ENCODE measurements around the gene FRMD4B. TPM values are rescaled to one million over a fixed set of nuclear protein-coding genes. Genes with fewer than 3 reads are reported as not detected.

Gene FRMD4B
- total and polyA plus RNA-seq, 7 donors: 8.2 to 21.5 (median 13.2) TPM

GRCh38 chr3:69379661-69380060 is 6.2 kb downstream of the FRMD4B start:
- 59 to 69% methylated on average over 3 of the region's 3 CpGs for WGBS, 2 donors
- DNase-seq: no peak

DNA sequence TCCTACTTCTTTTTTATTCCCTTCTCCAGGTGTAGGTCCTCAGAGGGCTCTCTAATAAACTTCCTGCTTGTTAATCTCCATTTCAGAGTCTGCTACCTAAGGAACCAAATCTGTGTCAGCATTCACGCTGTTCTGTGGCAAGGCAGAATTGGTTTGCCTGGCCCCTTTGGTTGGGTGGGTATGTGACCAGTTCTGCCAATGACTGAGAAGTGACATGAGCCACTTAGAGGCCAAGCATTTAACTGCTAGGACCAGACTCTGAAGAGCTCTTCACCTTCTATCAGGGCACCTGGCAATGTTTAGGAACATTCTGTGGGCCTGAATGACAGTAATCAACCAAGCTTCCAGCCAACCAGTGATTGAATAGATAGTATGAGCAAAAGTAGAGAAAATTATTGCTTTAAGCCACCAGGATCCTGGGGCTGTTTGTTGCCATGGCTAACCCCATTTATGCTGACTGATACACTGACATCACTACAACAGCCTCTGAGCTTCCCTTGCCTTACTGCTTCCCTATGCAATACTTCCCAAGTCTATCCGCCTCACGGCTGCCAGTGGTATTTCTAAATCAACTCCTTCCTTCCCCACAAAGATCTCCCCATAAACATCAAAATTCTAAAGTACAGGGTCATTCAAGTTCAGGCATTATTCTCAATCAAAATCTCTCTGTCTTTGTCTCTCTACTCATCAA is 7.6 kb downstream of the FRMD4B start:
- no peak overlapping the region for H3K27ac ChIP-seq
- H3K27me3 ChIP-seq: no peaks in the 10 kb centered on the region
- no peaks in the 10 kb centered on the region for H3K36me3 ChIP-seq
- H3K9me3 ChIP-seq: no peaks in the 10 kb centered on the region
- intact Hi-C loops (cut with DNase I): no loop called here
- H3K4me1 ChIP-seq: no peaks in the 10 kb centered on the region
- H3K4me3 ChIP-seq: no peak overlapping the region
- WGBS, 2 donors: 92 to 97% methylated on average over 3 of the region's 3 CpGs
- no peak for DNase-seq
- no peak for TF ChIP-seq POLR2A (IDR thresholded peaks at IDR 0.05)
- no peak for TF ChIP-seq EP300 (IDR thresholded peaks at IDR 0.05)
- TF ChIP-seq, protein P1, sequence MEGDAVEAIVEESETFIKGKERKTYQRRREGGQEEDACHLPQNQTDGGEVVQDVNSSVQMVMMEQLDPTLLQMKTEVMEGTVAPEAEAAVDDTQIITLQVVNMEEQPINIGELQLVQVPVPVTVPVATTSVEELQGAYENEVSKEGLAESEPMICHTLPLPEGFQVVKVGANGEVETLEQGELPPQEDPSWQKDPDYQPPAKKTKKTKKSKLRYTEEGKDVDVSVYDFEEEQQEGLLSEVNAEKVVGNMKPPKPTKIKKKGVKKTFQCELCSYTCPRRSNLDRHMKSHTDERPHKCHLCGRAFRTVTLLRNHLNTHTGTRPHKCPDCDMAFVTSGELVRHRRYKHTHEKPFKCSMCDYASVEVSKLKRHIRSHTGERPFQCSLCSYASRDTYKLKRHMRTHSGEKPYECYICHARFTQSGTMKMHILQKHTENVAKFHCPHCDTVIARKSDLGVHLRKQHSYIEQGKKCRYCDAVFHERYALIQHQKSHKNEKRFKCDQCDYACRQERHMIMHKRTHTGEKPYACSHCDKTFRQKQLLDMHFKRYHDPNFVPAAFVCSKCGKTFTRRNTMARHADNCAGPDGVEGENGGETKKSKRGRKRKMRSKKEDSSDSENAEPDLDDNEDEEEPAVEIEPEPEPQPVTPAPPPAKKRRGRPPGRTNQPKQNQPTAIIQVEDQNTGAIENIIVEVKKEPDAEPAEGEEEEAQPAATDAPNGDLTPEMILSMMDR (IDR thresholded peaks at IDR 0.05): no peak
- no peak for TF ChIP-seq POLR2AphosphoS5 (IDR thresholded peaks at IDR 0.05)

More at GRCh38 chr3:69379661-69380060, 6.2 kb downstream of the FRMD4B start:
- Histone ChIP-seq H3K9me3 (no peaks in the 10 kb centered on the region), H3K4me1 (no peaks in the 10 kb centered on the region), H3K36me3 (no peaks in the 10 kb centered on the region), H3K27ac (no peak overlapping the region), H3K4me3 (no peak overlapping the region), H3K27me3 (no peaks in the 10 kb centered on the region)
- TF ChIP-seq EP300 (IDR thresholded peaks at IDR 0.05) (no peak), POLR2A (IDR thresholded peaks at IDR 0.05) (no peak), POLR2AphosphoS5 (IDR thresholded peaks at IDR 0.05) (no peak)
- TF ChIP-seq, protein P1 (IDR thresholded peaks at IDR 0.05): no peak
- intact Hi-C loops (cut with DNase I): no loop called here

DNA sequence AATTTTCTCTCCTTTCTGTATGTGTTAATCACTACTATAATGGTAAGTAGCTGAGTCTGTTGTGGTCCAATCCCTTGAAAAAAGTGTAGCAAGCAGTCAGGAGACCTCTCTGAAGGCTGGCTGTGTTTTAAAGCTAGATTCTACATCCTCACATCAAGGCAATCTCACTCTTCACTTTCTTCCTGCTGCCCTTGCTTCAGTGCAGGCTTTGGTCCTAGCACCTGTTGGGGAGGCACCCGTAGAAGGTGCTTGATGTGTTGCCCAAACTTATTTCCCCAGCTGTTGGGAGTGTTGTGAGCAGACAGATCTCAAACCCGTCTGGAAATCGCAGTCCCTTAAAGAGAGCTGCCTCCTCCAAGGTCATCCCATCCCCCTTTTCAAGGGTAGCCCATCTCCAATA is 8.6 kb downstream of the FRMD4B start:
- no peak overlapping the region for H3K27ac ChIP-seq
- intact Hi-C loops (cut with DNase I): no loop called here

GRCh38 chr3:69376731-69377130 is 9.2 kb downstream of the FRMD4B start:
- Histone ChIP-seq H3K9me3 (no peaks in the 10 kb centered on the region), H3K4me3 (no peak overlapping the region), H3K27ac (no peak overlapping the region), H3K36me3 (no peaks in the 10 kb centered on the region), H3K4me1 (no peaks in the 10 kb centered on the region), H3K27me3 (no peaks in the 10 kb centered on the region)
- no peak for DNase-seq
- TF ChIP-seq EP300 (IDR thresholded peaks at IDR 0.05) (no peak), POLR2A (IDR thresholded peaks at IDR 0.05) (no peak), POLR2AphosphoS5 (IDR thresholded peaks at IDR 0.05) (no peak)
- TF ChIP-seq, protein P1 (IDR thresholded peaks at IDR 0.05): no peak
- 86 to 89% methylated on average over 2 of the region's 2 CpGs for WGBS, 2 donors
- intact Hi-C loops (cut with DNase I): no loop called here

More for the DNA sequence above, 8.6 kb downstream of the FRMD4B start:
- H3K9me3 ChIP-seq: no peaks in the 10 kb centered on the region
- no peak for TF ChIP-seq POLR2AphosphoS5 (IDR thresholded peaks at IDR 0.05)
- no peak for TF ChIP-seq POLR2A (IDR thresholded peaks at IDR 0.05)
- no peak for TF ChIP-seq EP300 (IDR thresholded peaks at IDR 0.05)
- DNase-seq: no peak
- no peaks in the 10 kb centered on the region for H3K27me3 ChIP-seq
- H3K4me1 ChIP-seq: no peaks in the 10 kb centered on the region
- WGBS, 2 donors: 79 to 90% methylated on average over 3 of the region's 3 CpGs
- H3K36me3 ChIP-seq: no peaks in the 10 kb centered on the region
- no peak overlapping the region for H3K4me3 ChIP-seq

GRCh38 chr3:69371816-69372215 is 14.1 kb downstream of the FRMD4B start:
- Histone ChIP-seq H3K9me3 (no peaks in the 10 kb centered on the region), H3K27ac (no peak overlapping the region), H3K36me3 (no peaks in the 10 kb centered on the region), H3K27me3 (no peaks in the 10 kb centered on the region), H3K4me3 (no peak overlapping the region), H3K4me1 (no peaks in the 10 kb centered on the region)
- intact Hi-C loops (cut with DNase I): no loop called here
- no peak for DNase-seq
- 91 to 96% methylated on average over 5 of the region's 5 CpGs for WGBS, 2 donors
- TF ChIP-seq EP300 (IDR thresholded peaks at IDR 0.05): no peak

- Histone ChIP-seq H3K4me1 (no peaks in the 10 kb centered on the region), H3K27ac (peak overlapping the region in 2 of 4 donors; percentile 28 to 34), H3K4me3 (no peak overlapping the region), H3K36me3 (no peaks in the 10 kb centered on the region), H3K9me3 (no peaks in the 10 kb centered on the region), H3K27me3 (no peaks in the 10 kb centered on the region)
- intact Hi-C loops (cut with DNase I): no loop called here
- 73% methylated on average over 2 of the region's 2 CpGs for WGBS, 2 donors
- no peak for DNase-seq
- TF ChIP-seq, protein P1 (IDR thresholded peaks at IDR 0.05): no peak
- TF ChIP-seq POLR2AphosphoS5 (IDR thresholded peaks at IDR 0.05) (no peak), POLR2A (IDR thresholded peaks at IDR 0.05) (no peak), EP300 (IDR thresholded peaks at IDR 0.05) (no peak)
These were observed 15.0 kb downstream of the FRMD4B start for GRCh38 chr3:69370901-69371301.
